Measurements from ENCODE around the gene A2M.
A peak's percentile ranks its signal among the peaks of the same experiment; 100 is the strongest.

GRCh38 chr12:9039397-9039977 lies 76.2 kb downstream of the A2M start:
- TF ChIP-seq CTCF (IDR thresholded peaks at IDR 0.05 in 2 of 3, conservative IDR thresholded peaks at IDR 0.05 in 1 of 3; ENCODE audit: insufficient read depth in 2 of 3, low read depth in 1 of 3, low read length in 3 of 3) (peak; percentile 44 to 74 (median 48); a peak in 4 of 6 replicates), ADNP (tag; IDR thresholded peaks at IDR 0.05) (no peak), HDAC2 (IDR thresholded peaks at IDR 0.05) (no peak), RBM39 (optimal IDR thresholded peaks at IDR 0.05; ENCODE audit: low read depth, low read length) (no peak), ATF1 (CRISPR knock-in tag; IDR thresholded peaks at IDR 0.05) (no peak), ATF1 (tag; IDR thresholded peaks at IDR 0.05) (no peak), ZNF253 (CRISPR knock-in tag; conservative IDR thresholded peaks at IDR 0.05) (no peak)

Data from K562 (cell line).